ENCODE measurements around the gene BICD1.
"Not testable (repeated sequence)": the region's sequence is repeated elsewhere in the genome, so short reads cannot be mapped to it uniquely, and the experiment has no call there.

Gene BICD1

GRCh38 chr12:32214723-32215122 lies 108.1 kb downstream of the BICD1 start:
- 90% methylated on average over 5 of the region's 5 CpGs for WGBS
- Histone ChIP-seq H3K9me3 (ENCODE audit: insufficient read depth, low read depth, low read length) (peaks cover 6% of the 10 kb centered on the region; the same call in 1 of the 2 replicates), H3K4me3 (ENCODE audit: low read length) (no peak overlapping the region), H3K27me3 (ENCODE audit: insufficient read depth, low read length) (no peaks in the 10 kb centered on the region), H3K4me1 (ENCODE audit: insufficient read depth, low read length) (peaks cover 11% of the 10 kb centered on the region), H3K36me3 (ENCODE audit: insufficient read depth, low read length) (peaks cover 38% of the 10 kb centered on the region), H3K27ac (ENCODE audit: low read depth, low read length) (no peak overlapping the region), H3K9ac (ENCODE audit: low read depth, low read length) (no peak overlapping the region)

- Histone ChIP-seq H3K9ac (ENCODE audit: low read depth, low read length) (no peak overlapping the region), H3K27ac (ENCODE audit: low read depth, low read length) (no peak overlapping the region), H3K9me3 (ENCODE audit: insufficient read depth, low read depth, low read length) (peaks cover 6% of the 10 kb centered on the region; the same call in 1 of the 2 replicates), H3K4me3 (ENCODE audit: low read length) (no peak overlapping the region), H3K4me1 (ENCODE audit: insufficient read depth, low read length) (no peaks in the 10 kb centered on the region), H3K36me3 (ENCODE audit: insufficient read depth, low read length) (peaks cover 46% of the 10 kb centered on the region), H3K27me3 (ENCODE audit: insufficient read depth, low read length) (no peaks in the 10 kb centered on the region)
- WGBS: 95% methylated on average over 9 of the region's 10 CpGs
These were observed 111.0 kb downstream of the BICD1 start for GRCh38 chr12:32217354-32218310.

GRCh38 chr12:32223941-32224340 lies 117.3 kb downstream of the BICD1 start:
- H3K4me3 ChIP-seq (ENCODE audit: low read length): no peak overlapping the region
- H3K9ac ChIP-seq (ENCODE audit: low read depth, low read length): no peak overlapping the region
- H3K9me3 ChIP-seq (ENCODE audit: insufficient read depth, low read depth, low read length): peaks cover 6% of the 10 kb centered on the region; the same call in 1 of the 2 replicates
- WGBS: 100% methylated on average over 1 of the region's 1 CpG
- no peaks in the 10 kb centered on the region for H3K27me3 ChIP-seq (ENCODE audit: insufficient read depth, low read length)
- H3K27ac ChIP-seq (ENCODE audit: low read depth, low read length): no peak overlapping the region
- no peaks in the 10 kb centered on the region for H3K4me1 ChIP-seq (ENCODE audit: insufficient read depth, low read length)
- peaks cover 42% of the 10 kb centered on the region for H3K36me3 ChIP-seq (ENCODE audit: insufficient read depth, low read length)

GRCh38 chr12:32226768-32227167 lies 120.1 kb downstream of the BICD1 start:
- H3K27me3 ChIP-seq (ENCODE audit: insufficient read depth, low read length): no peaks in the 10 kb centered on the region

GRCh38 chr12:32229971-32230612 lies 123.4 kb downstream of the BICD1 start:
- WGBS: 59% methylated on average over 4 of the region's 4 CpGs

More at GRCh38 chr12:32226768-32227167, 120.1 kb downstream of the BICD1 start:
- Histone ChIP-seq H3K9ac (ENCODE audit: low read depth, low read length) (no peak overlapping the region), H3K27ac (ENCODE audit: low read depth, low read length) (no peak overlapping the region), H3K9me3 (ENCODE audit: insufficient read depth, low read depth, low read length) (no peaks in the 10 kb centered on the region), H3K4me1 (ENCODE audit: insufficient read depth, low read length) (no peaks in the 10 kb centered on the region), H3K4me3 (ENCODE audit: low read length) (no peak overlapping the region), H3K36me3 (ENCODE audit: insufficient read depth, low read length) (peaks cover 35% of the 10 kb centered on the region)
- WGBS: 76% methylated on average over 5 of the region's 5 CpGs

GRCh38 chr12:32230613-32230993 lies 124.0 kb downstream of the BICD1 start:
- no peak overlapping the region for H3K4me3 ChIP-seq (ENCODE audit: low read length)
- no peaks in the 10 kb centered on the region for H3K27me3 ChIP-seq (ENCODE audit: insufficient read depth, low read length)
- WGBS: 80% methylated on average over 3 of the region's 3 CpGs
- H3K9ac ChIP-seq (ENCODE audit: low read depth, low read length): no peak overlapping the region
- H3K9me3 ChIP-seq (ENCODE audit: insufficient read depth, low read depth, low read length): no peaks in the 10 kb centered on the region
- no peak overlapping the region for H3K27ac ChIP-seq (ENCODE audit: low read depth, low read length)
- 0 out of 2 replicates have a peak, but pooled peaks cover 4% of the 10 kb centered on the region for H3K36me3 ChIP-seq (ENCODE audit: insufficient read depth, low read length)
- no peaks in the 10 kb centered on the region for H3K4me1 ChIP-seq (ENCODE audit: insufficient read depth, low read length)

More at GRCh38 chr12:32229971-32230612, 123.4 kb downstream of the BICD1 start:
- no peak overlapping the region for H3K4me3 ChIP-seq (ENCODE audit: low read length)
- no peak overlapping the region for H3K9ac ChIP-seq (ENCODE audit: low read depth, low read length)
- no peaks in the 10 kb centered on the region for H3K4me1 ChIP-seq (ENCODE audit: insufficient read depth, low read length)
- H3K27ac ChIP-seq (ENCODE audit: low read depth, low read length): no peak overlapping the region
- H3K36me3 ChIP-seq (ENCODE audit: insufficient read depth, low read length): peaks cover 7% of the 10 kb centered on the region; the same call in 1 of the 2 replicates
- H3K9me3 ChIP-seq (ENCODE audit: insufficient read depth, low read depth, low read length): no peaks in the 10 kb centered on the region
- H3K27me3 ChIP-seq (ENCODE audit: insufficient read depth, low read length): no peaks in the 10 kb centered on the region

GRCh38 chr12:32231361-32231760 lies 124.7 kb downstream of the BICD1 start:
- not testable (repeated sequence) for H3K27ac ChIP-seq (ENCODE audit: low read depth, low read length); H3K4me1 ChIP-seq (ENCODE audit: insufficient read depth, low read length); H3K36me3 ChIP-seq (ENCODE audit: insufficient read depth, low read length); H3K4me3 ChIP-seq (ENCODE audit: low read length); H3K27me3 ChIP-seq (ENCODE audit: insufficient read depth, low read length); H3K9ac ChIP-seq (ENCODE audit: low read depth, low read length); H3K9me3 ChIP-seq (ENCODE audit: insufficient read depth, low read depth, low read length)
- WGBS: 96% methylated on average over 2 of the region's 2 CpGs

GRCh38 chr12:32233568-32233967 lies 126.9 kb downstream of the BICD1 start:
- 66% methylated on average over 3 of the region's 3 CpGs for WGBS
- peaks cover 11% of the 10 kb centered on the region for H3K9me3 ChIP-seq (ENCODE audit: insufficient read depth, low read depth, low read length)

GRCh38 chr12:32235251-32235650 lies 128.6 kb downstream of the BICD1 start:
- H3K9me3 ChIP-seq (ENCODE audit: insufficient read depth, low read depth, low read length): peaks cover 11% of the 10 kb centered on the region
- no peaks in the 10 kb centered on the region for H3K27me3 ChIP-seq (ENCODE audit: insufficient read depth, low read length)
- no peak overlapping the region for H3K4me3 ChIP-seq (ENCODE audit: low read length)
- no peaks in the 10 kb centered on the region for H3K4me1 ChIP-seq (ENCODE audit: insufficient read depth, low read length)
- WGBS: 92% methylated on average over 2 of the region's 2 CpGs
- no peak overlapping the region for H3K9ac ChIP-seq (ENCODE audit: low read depth, low read length)
- H3K36me3 ChIP-seq (ENCODE audit: insufficient read depth, low read length): peaks cover 16% of the 10 kb centered on the region
- H3K27ac ChIP-seq (ENCODE audit: low read depth, low read length): no peak overlapping the region

More at GRCh38 chr12:32233568-32233967, 126.9 kb downstream of the BICD1 start:
- no peak overlapping the region for H3K27ac ChIP-seq (ENCODE audit: low read depth, low read length)
- no peak overlapping the region for H3K9ac ChIP-seq (ENCODE audit: low read depth, low read length)
- H3K27me3 ChIP-seq (ENCODE audit: insufficient read depth, low read length): no peaks in the 10 kb centered on the region
- H3K36me3 ChIP-seq (ENCODE audit: insufficient read depth, low read length): peaks cover 16% of the 10 kb centered on the region
- no peaks in the 10 kb centered on the region for H3K4me1 ChIP-seq (ENCODE audit: insufficient read depth, low read length)
- H3K4me3 ChIP-seq (ENCODE audit: low read length): no peak overlapping the region

GRCh38 chr12:32240162-32240561 lies 133.5 kb downstream of the BICD1 start:
- H3K27me3 ChIP-seq (ENCODE audit: insufficient read depth, low read length): no peaks in the 10 kb centered on the region
- peaks cover 21% of the 10 kb centered on the region for H3K36me3 ChIP-seq (ENCODE audit: insufficient read depth, low read length)
- peaks cover 11% of the 10 kb centered on the region for H3K9me3 ChIP-seq (ENCODE audit: insufficient read depth, low read depth, low read length)
- no peaks in the 10 kb centered on the region for H3K4me1 ChIP-seq (ENCODE audit: insufficient read depth, low read length)
- H3K9ac ChIP-seq (ENCODE audit: low read depth, low read length): no peak overlapping the region
- no peak overlapping the region for H3K27ac ChIP-seq (ENCODE audit: low read depth, low read length)
- H3K4me3 ChIP-seq (ENCODE audit: low read length): no peak overlapping the region
- WGBS: 94% methylated on average over 5 of the region's 5 CpGs

- H3K4me3 ChIP-seq (ENCODE audit: low read length): no peak overlapping the region
- H3K9me3 ChIP-seq (ENCODE audit: insufficient read depth, low read depth, low read length): peaks cover 11% of the 10 kb centered on the region
- H3K9ac ChIP-seq (ENCODE audit: low read depth, low read length): no peak overlapping the region
- H3K4me1 ChIP-seq (ENCODE audit: insufficient read depth, low read length): no peaks in the 10 kb centered on the region
- WGBS: 74% methylated on average over 4 of the region's 4 CpGs
- H3K36me3 ChIP-seq (ENCODE audit: insufficient read depth, low read length): peaks cover 21% of the 10 kb centered on the region
- H3K27me3 ChIP-seq (ENCODE audit: insufficient read depth, low read length): no peaks in the 10 kb centered on the region
- H3K27ac ChIP-seq (ENCODE audit: low read depth, low read length): no peak overlapping the region
These were observed 134.2 kb downstream of the BICD1 start for GRCh38 chr12:32240831-32241230.
